CD4-positive, alpha-beta T cell treated with Interleukin-15 for 4 hours (primary cell): ENCODE results near the gene ARID4B.
"Not testable (repeated sequence)": the region's sequence is repeated elsewhere in the genome, so short reads cannot be mapped to it uniquely, and the experiment has no call there.

ENCODE experiments used
- DNase-seq: peaks from one replicate; pipeline ENCODE4 v3.0.0-alpha.2; 2020; ENCODE audit warnings: low spot score

The ARID4B gene

GRCh38 chr1:235226933-235227332 is 101.0 kb downstream of the ARID4B start:
- DNase-seq = no peak

- DNase-seq = no peak
Measured at GRCh38 chr1:235225299-235225698, 102.7 kb downstream of the ARID4B start.

- no peak for DNase-seq
Measured at GRCh38 chr1:235221653-235222375, 106.2 kb downstream of the ARID4B start.

- no peak for DNase-seq
Measured at GRCh38 chr1:235215453-235215852, 112.5 kb downstream of the ARID4B start.

GRCh38 chr1:235214962-235215361 is 113.0 kb downstream of the ARID4B start:
- DNase-seq = not testable (repeated sequence)

- DNase-seq = no peak
Measured at GRCh38 chr1:235213752-235214151, 114.2 kb downstream of the ARID4B start.

- no peak for DNase-seq
Measured at GRCh38 chr1:235211517-235211916, 116.5 kb downstream of the ARID4B start.

- DNase-seq = peak; percentile 56
Measured at GRCh38 chr1:235207209-235207565, 120.8 kb downstream of the ARID4B start.

- peak; percentile 55 for DNase-seq
Measured at GRCh38 chr1:235206533-235207208, 121.3 kb downstream of the ARID4B start.

GRCh38 chr1:235205687-235206086 is 122.3 kb downstream of the ARID4B start:
- no peak for DNase-seq

- no peak for DNase-seq
Measured at GRCh38 chr1:235203428-235203827, 124.6 kb downstream of the ARID4B start.

GRCh38 chr1:235202447-235202846 is 125.5 kb downstream of the ARID4B start:
- not testable (repeated sequence) for DNase-seq

GRCh38 chr1:235199441-235199840 is 128.5 kb downstream of the ARID4B start:
- no peak for DNase-seq

- DNase-seq = no peak
Measured at GRCh38 chr1:235190431-235190830, 137.5 kb downstream of the ARID4B start.

GRCh38 chr1:235187316-235187715 is 140.7 kb downstream of the ARID4B start:
- DNase-seq = no peak

- no peak for DNase-seq
Measured at GRCh38 chr1:235181561-235182245, 146.3 kb downstream of the ARID4B start.

- no peak for DNase-seq
Measured at GRCh38 chr1:235180916-235181460, 147.0 kb downstream of the ARID4B start.

- no peak for DNase-seq
Measured at GRCh38 chr1:235176486-235176885, 151.5 kb downstream of the ARID4B start.

- DNase-seq = no peak
Measured at GRCh38 chr1:235169986-235170385, 158.0 kb downstream of the ARID4B start.

GRCh38 chr1:235168375-235168774 is 159.6 kb downstream of the ARID4B start:
- no peak for DNase-seq

GRCh38 chr1:235161685-235162327 is 166.2 kb downstream of the ARID4B start:
- no peak for DNase-seq

- DNase-seq = peak; percentile 89
Measured at GRCh38 chr1:235160957-235161684, 166.9 kb downstream of the ARID4B start, which contains the start of gene RBM34. Gene RBM34, minus strand, starts transcription at chr1:235161250. Its CDS starts 24 bp downstream, at chr1:235161226.
